Activated naive CD4-positive, alpha-beta T cell treated with Interleukin-2 at 50 U/mL for 16 hours (primary cell): Measurements from ENCODE around the gene SLC19A1.

Experiments
- DNase-seq: peaks from one replicate; pipeline ENCODE4 v3.0.0-alpha.2; 2020

The SLC19A1 gene

DNA sequence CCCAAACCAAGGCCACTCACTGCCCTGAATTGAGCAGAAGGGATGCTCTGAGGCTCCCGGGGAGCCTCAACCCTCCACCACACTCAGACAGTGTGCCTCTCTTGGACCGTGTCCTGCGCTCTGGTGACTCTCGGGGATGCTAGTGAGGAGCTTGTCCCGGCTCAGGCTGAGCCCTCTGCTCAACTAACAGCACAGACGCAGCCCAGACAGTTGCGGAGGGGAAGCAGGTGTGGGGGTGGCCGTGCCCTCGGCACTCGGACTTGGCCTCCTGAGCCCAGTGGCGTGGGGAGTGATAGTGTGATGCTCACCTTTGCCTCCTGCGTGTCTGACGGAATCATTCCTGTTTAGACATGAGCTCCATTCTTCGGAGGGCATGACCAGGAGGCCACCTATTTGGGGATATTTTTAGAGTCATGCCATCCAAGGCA, 15.4 kb upstream of the SLC19A1 start:
- DNase-seq = no peak

DNA sequence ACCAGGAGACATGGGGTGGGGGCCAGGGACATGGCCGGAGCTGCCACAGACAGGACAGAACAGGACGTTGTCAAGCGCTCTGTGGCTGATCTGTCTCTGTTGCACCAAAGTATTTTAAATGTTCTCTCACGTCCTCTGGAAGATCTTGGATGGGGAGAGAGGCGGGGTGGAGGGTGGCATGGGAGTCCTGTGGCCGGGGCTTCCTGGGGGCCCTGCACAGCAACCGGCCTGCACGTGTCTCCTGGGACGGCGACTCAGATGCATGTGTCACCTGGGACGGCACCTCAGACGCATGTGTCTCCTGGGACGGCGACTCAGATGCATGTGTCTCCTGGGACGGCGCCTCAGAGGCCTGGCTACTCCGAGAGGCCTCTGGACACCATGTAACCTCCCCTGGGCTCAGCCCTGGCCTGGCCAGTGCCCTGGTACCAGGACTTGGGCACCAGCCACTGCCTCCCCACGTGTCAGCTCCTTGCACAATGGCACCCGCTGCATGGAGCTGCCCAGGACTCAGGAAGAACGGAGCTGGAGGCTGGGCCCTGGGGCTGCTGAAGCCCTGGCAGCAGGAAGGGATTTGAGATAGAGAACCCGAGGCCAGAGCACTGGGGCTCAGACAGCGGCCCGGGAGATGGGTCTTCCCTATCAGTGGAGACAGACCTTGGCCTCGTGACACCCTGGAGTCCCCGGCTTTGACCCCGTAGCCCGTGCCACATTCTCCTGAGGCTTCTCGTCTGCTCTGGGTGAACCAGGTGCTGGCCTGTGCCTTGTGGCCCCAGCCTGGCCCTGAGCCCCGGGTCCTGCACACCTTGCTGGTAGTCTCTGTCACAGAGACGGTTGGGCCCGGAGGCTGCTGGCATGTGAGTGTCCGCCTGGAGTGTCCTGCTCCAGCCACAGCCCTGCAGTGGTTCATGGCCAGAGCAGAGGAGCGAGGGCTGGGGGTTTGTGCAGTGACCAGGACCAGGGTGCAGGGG, 14.7 kb upstream of the SLC19A1 start:
- no peak for DNase-seq

DNA sequence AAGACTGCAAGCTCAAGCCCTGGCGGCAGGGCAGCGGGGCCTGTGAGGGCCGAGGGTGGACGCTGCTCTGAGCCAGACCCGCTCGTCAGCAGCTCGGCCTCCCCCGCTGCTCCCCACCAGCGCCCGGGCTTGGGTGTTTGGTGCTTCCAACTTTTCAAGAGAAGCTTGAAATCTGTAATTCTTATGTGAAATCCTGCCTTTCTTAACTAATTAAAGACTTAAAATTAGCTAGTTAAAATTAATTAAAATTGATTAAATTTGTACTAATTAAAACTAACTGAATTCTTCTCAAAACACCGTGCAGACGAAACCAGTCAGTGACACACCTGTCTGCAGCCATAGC, 14.0 kb upstream of the SLC19A1 start:
- no peak for DNase-seq

GRCh38 chr21:45555557-45556301, 13.5 kb upstream of the SLC19A1 start:
- peak; percentile 51 for DNase-seq

- DNase-seq = no peak
Observed at GRCh38 chr21:45555251-45555556, 13.0 kb upstream of the SLC19A1 start.

GRCh38 chr21:45554477-45555175, 12.4 kb upstream of the SLC19A1 start:
- peak; percentile 89 for DNase-seq

DNA sequence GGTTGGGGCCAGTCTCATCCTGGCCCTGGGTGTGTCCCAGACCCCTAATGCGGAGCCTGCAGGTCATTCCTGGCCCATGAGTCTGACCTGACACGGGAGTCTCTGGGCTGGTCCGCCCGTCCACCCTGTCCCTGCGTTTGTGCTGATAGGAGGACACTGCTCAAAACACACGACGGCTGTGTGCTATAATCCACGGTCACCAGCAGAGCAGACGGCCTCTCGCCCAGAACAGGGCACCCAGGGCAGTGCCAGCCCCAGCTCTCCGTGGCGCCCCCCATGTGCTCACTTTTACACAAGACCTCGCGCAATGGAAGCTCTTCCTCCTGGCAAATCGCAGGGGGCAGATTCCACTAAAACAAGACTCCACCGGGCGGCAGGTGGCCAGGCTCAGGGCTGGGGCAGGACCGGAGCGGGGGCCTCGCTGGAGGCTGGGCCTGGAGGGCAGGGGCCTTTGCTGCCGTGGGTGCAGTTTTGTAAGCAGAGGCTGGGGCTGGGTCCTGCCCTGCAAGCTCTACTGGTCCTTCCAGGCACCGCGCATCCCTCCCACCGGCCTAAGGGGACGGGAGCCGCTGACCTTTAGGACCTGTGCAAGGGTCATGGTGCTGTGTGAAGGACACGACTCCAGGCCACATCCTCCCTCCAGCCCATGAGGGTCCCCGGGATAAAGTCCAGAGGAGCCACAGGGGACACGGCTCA, 10.6 kb upstream of the SLC19A1 start:
- DNase-seq = no peak

GRCh38 chr21:45551783-45552695, 9.8 kb upstream of the SLC19A1 start:
- peak; percentile 27 for DNase-seq

GRCh38 chr21:45551316-45551715, 9.1 kb upstream of the SLC19A1 start:
- peak; percentile 53 for DNase-seq

- peak; percentile 50 for DNase-seq
Observed at GRCh38 chr21:45550522-45551210, 8.4 kb upstream of the SLC19A1 start.

DNA sequence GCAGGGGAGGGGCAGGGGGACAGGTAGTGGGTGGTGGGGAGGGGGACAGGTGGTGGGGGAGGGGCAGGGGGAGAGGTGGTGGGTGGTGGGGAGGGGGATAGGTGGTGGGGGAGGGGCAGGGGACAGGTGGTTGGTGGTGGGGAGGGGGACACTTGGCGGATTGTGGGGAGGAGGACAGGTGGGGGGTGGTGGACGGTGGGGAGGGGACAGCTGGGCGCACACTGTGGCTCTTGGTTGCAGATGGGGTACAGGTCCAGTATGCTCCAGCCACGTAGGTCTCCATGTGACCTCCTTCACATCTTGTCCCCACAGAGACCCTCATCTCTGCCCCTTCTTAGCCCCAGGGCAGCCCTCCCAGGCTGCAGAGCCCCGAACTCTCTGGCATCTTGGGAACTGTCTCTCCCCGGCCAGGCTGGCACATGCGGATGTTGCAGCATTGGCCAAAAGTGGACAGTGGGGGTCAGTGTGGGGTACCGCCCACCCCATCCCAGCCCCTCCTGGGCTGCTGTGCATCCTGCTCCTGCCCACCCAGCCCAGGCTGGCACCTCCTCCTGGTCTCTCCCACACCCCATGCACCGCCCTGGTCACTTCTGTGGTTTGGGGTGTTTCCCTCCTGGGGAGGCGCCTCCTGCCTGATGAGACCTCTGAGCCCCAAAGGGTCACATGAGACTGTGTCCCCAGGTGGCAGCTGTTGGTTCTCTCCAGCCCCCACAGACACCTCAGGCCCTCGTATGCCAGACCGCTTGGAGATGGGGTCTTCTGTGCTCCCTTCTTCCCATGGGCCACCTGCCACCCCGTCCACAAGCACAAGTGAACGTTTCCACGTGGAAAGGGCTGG, 7.6 kb upstream of the SLC19A1 start:
- no peak for DNase-seq

- no peak for DNase-seq
Observed at GRCh38 chr21:45548711-45549491, 6.7 kb upstream of the SLC19A1 start.

GRCh38 chr21:45547545-45547900, 5.3 kb upstream of the SLC19A1 start:
- DNase-seq = no peak

DNA sequence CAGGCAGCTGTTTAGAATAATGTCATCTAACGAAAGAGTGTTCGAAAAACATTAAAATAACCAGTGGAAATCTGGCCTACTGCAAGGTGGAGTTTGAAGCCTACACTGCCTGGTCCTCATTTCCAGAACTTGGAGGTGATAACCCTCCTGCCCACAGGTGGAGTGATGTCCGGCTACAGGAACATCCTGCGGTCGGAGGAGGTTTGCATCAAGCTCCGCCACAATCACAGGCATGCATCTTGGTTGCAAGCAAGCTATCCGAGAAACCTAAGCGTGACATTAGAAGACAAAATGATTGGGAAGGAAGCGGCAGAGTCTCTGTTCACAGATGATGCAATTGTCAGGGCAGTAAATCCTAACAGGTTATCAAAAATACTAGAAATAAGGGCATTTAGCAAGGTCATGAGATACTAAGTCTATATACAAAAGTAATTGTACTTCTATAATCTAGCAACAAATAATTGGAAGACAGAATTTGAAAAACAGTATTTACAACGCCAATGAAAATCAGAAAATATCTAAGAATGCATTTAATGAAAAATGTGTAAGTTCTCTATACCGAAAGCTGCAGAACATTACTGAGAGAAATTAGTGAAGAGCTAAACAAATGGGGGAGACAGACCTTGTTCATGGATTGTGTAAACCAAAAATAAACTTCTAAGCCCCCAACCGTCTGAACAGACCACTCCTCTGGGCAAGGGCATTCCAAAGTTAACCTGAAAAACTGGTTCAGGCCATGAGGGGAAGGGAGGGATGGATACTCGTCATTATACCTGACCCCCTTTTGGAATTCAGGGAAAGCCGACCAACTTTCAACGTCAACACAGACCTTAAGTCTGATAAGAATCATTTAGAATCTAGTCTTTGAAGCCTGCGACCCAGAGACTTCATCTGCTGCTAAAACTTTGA, 4.7 kb upstream of the SLC19A1 start:
- no peak for DNase-seq

GRCh38 chr21:45545691-45546531, 3.7 kb upstream of the SLC19A1 start:
- DNase-seq = no peak

DNA sequence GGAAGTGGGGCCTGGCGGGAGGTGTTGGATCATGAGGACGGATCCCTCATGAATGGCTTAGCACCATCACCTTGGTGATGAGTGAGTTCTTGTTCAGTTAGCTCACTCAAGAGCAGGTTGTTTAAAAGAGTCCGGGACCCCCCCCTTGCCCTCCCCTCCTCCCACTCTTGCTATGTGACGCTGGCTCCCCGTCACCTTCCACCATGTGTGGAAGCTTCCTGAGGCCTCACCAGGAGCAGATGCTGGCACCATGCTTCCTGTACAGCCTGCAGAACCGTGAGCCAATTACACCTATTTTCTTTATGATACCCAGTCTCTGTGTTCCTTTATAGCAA, 3.0 kb upstream of the SLC19A1 start:
- DNase-seq = no peak

GRCh38 chr21:45544449-45545235, 2.4 kb upstream of the SLC19A1 start:
- DNase-seq = no peak
